ENCODE measurements around the gene POU2AF3. TPM values are rescaled to one million over a fixed set of nuclear protein-coding genes. Genes with fewer than 3 reads are reported as not detected.

Gene POU2AF3
- total and polyA plus RNA-seq, 12 donors, result 0.28 to 4.8 (median 1.8) TPM; not detected in 1

DNA sequence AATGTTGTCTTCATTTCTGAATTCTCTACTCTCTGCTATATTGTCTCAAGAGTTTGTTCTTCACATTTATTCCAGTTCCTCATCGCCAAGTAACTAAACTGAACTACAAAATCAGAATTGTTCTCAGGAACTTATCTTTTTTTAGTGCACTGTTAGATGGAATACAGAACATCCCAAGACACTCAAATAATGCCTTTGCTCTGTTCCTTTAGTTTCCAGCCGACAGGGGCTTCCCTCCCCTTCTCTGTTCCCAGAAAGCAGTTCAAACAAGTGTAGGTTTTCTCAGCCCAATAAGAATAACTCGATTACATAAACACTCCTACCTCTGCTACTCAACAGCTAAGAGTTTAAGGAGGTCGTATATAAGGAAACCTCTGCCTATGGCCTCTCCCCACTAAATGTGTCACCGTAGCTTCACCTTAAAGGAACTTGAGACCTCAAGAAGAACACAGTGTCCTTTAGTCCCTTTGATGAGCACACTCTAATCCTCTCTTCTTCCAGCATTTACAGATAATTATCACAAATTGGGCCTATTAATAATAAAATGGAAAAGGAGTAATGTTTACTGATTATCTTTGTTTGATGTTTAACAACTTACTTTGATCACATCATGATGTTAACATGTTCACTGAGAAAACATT lies 6.9 kb downstream of the POU2AF3 start:
- TF ChIP-seq, protein P1, sequence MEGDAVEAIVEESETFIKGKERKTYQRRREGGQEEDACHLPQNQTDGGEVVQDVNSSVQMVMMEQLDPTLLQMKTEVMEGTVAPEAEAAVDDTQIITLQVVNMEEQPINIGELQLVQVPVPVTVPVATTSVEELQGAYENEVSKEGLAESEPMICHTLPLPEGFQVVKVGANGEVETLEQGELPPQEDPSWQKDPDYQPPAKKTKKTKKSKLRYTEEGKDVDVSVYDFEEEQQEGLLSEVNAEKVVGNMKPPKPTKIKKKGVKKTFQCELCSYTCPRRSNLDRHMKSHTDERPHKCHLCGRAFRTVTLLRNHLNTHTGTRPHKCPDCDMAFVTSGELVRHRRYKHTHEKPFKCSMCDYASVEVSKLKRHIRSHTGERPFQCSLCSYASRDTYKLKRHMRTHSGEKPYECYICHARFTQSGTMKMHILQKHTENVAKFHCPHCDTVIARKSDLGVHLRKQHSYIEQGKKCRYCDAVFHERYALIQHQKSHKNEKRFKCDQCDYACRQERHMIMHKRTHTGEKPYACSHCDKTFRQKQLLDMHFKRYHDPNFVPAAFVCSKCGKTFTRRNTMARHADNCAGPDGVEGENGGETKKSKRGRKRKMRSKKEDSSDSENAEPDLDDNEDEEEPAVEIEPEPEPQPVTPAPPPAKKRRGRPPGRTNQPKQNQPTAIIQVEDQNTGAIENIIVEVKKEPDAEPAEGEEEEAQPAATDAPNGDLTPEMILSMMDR (IDR thresholded peaks at IDR 0.05), result no peak
- TF ChIP-seq POLR2A (IDR thresholded peaks at IDR 0.05), result no peak
- no peaks in the 10 kb centered on the region for H3K4me1 ChIP-seq (replicated peaks in 1 of 2)
- no peak overlapping the region for H3K27ac ChIP-seq
- intact Hi-C loops (cut with DNase I), result no loop called here
- no peaks in the 10 kb centered on the region for H3K27me3 ChIP-seq
- DNase-seq, result no peak
- H3K9me3 ChIP-seq (replicated peaks in 1 of 3), result no peaks in the 10 kb centered on the region
- no peak overlapping the region for H3K4me3 ChIP-seq
- H3K36me3 ChIP-seq (replicated peaks in 1 of 2), result no peaks in the 10 kb centered on the region
- 85 to 90% (median 85%) methylated on average over 5 of the region's 5 CpGs for WGBS, 4 donors

DNA sequence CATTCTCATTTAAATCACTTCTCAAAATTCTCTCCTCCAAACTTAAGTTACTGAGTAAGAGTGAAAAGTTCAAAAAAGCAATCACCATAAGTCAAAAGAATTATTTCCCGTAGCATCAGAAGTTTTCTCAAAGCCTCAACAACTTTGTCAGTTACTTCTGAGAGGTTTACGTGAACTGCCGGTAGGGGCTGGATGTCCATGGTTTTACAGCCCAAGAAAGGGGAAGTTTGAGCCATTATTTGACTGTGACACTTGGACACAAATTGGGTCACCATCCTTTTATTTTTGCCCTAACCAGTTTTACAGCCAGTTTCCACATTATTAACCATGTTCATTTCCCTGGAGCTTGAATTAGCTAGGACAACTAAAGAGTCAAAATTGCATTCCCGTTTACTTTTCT lies 7.5 kb downstream of the POU2AF3 start:
- WGBS, 4 donors, result 77 to 93% (median 84%) methylated on average over 4 of the region's 4 CpGs
- no peak for DNase-seq
- intact Hi-C loops (cut with DNase I), result no loop called here
- Histone ChIP-seq H3K9me3 (replicated peaks in 1 of 3) (no peaks in the 10 kb centered on the region), H3K4me1 (replicated peaks in 1 of 2) (no peaks in the 10 kb centered on the region), H3K27ac (no peak overlapping the region), H3K27me3 (no peaks in the 10 kb centered on the region), H3K4me3 (no peak overlapping the region), H3K36me3 (replicated peaks in 1 of 2) (no peaks in the 10 kb centered on the region)
- TF ChIP-seq, protein P1 (IDR thresholded peaks at IDR 0.05), result no peak
- no peak for TF ChIP-seq POLR2A (IDR thresholded peaks at IDR 0.05)

DNA sequence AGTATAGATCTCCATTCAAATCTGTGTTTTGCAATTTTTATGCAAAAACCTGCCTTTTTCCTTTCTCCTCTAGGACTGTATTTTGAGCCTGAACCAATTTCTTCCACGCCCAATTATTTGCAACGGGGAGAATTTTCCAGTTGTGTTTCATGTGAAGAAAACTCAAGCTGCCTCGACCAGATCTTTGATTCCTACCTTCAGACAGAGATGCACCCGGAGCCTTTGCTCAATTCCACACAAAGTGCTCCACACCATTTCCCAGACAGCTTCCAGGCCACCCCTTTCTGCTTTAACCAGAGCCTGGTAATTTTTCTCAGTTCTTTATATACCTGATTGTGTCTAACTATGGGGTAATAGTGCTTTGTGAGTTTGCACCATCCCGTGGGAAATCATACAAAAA lies 8.0 kb downstream of the POU2AF3 start:
- WGBS, 4 donors, result 83 to 89% (median 87%) methylated on average over 5 of the region's 5 CpGs
- TF ChIP-seq, protein P1 (IDR thresholded peaks at IDR 0.05), result no peak
- TF ChIP-seq POLR2A (IDR thresholded peaks at IDR 0.05), result no peak
- Histone ChIP-seq H3K4me1 (replicated peaks in 1 of 2) (no peaks in the 10 kb centered on the region), H3K4me3 (no peak overlapping the region), H3K27ac (no peak overlapping the region), H3K9me3 (replicated peaks in 1 of 3) (no peaks in the 10 kb centered on the region), H3K36me3 (replicated peaks in 1 of 2) (no peaks in the 10 kb centered on the region), H3K27me3 (no peaks in the 10 kb centered on the region)
- DNase-seq, result no peak
- intact Hi-C loops (cut with DNase I), result no loop called here

DNA sequence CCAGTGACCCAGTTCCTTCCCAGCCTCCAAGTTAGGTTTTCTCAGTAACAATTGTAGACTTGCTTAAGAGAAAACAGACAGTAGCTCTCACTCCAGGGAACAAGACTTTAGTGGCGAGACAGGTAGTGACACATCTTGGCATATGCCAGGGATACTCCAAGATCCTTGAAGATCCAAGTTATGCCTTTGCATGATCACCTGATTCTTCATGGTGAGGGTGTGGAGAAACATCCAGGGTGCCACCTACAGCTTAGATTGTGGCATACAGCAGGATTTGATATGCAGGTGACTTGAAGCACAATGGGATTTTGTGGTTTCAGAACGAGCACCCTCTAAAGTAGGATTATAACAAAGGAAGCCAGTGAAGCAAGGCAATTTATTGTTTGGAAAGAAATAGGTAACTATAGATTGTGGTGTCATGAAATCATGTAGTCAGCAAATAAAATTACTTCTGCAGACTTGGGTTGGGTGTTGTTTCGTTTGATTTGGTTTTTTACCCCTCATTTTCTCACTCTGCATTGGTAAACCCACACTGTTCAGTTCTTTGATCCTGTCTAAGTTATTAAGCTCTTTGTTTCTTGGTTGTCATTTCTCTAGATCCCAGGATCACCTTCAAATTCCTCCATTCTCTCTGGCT lies 9.2 kb downstream of the POU2AF3 start:
- no peaks in the 10 kb centered on the region for H3K4me1 ChIP-seq (replicated peaks in 1 of 2)
- H3K27ac ChIP-seq, result no peak overlapping the region
- H3K27me3 ChIP-seq, result no peaks in the 10 kb centered on the region
- no peaks in the 10 kb centered on the region for H3K36me3 ChIP-seq (replicated peaks in 1 of 2)
- H3K4me3 ChIP-seq, result no peak overlapping the region
- WGBS, 4 donors, result 83 to 93% (median 86%) methylated on average over 3 of the region's 3 CpGs
- intact Hi-C loops (cut with DNase I), result no loop called here
- DNase-seq, result no peak
- TF ChIP-seq POLR2A (IDR thresholded peaks at IDR 0.05), result no peak
- TF ChIP-seq, protein P1 (IDR thresholded peaks at IDR 0.05), result no peak
- no peaks in the 10 kb centered on the region for H3K9me3 ChIP-seq (replicated peaks in 1 of 3)

Measured in adrenal gland (tissue), 12 donors.